Measurements from ENCODE around the gene ALKBH6. TPM values are rescaled to one million over a fixed set of nuclear protein-coding genes. Genes with fewer than 3 reads are reported as not detected.
A peak's percentile ranks its signal among the peaks of the same experiment; 100 is the strongest.

Gene ALKBH6
- total and polyA plus RNA-seq, 2 of the 13 experiments (the other 11 are each of a cell fraction or from before 2014, with no cell fraction given), result 13.7 to 18.1 TPM

- TF ChIP-seq GMEB1 (CRISPR knock-in tag; IDR thresholded peaks at IDR 0.05; ENCODE audit: borderline replicate concordance) (no peak), PHB2 (IDR thresholded peaks at IDR 0.05; ENCODE audit: partially characterized antibody) (no peak), ZNF317 (CRISPR knock-in tag; IDR thresholded peaks at IDR 0.05) (no peak), ZFX (CRISPR knock-in tag; IDR thresholded peaks at IDR 0.05; ENCODE audit: low read depth) (peak; percentile 51), HMGXB4 (CRISPR knock-in tag; IDR thresholded peaks at IDR 0.05; ENCODE audit: borderline replicate concordance in 1 of 2, low read depth in 1 of 2) (peak in 1 of 2 experiments; percentile 26; a peak in 1 of 4 replicates), KDM2A (CRISPR knock-in tag; IDR thresholded peaks at IDR 0.05; ENCODE audit: borderline replicate concordance, low read depth) (peak; percentile 38; the same call in 1 of the 2 replicates), MTA3 (CRISPR knock-in tag; IDR thresholded peaks at IDR 0.05) (no peak), ZBED4 (CRISPR knock-in tag; IDR thresholded peaks at IDR 0.05; ENCODE audit: borderline replicate concordance) (no peak), PATZ1 (CRISPR knock-in tag; IDR thresholded peaks at IDR 0.05) (no peak), ZNF841 (CRISPR knock-in tag; IDR thresholded peaks at IDR 0.05; ENCODE audit: borderline replicate concordance) (no peak), HOXA3 (CRISPR knock-in tag; IDR thresholded peaks at IDR 0.05) (no peak), HNF1B (CRISPR knock-in tag; IDR thresholded peaks at IDR 0.05) (0 out of 2 replicates have a peak, but pooled peaks have one; percentile 39), BHLHE40 (IDR thresholded peaks at IDR 0.05; ENCODE audit: low read length) (no peak), XRCC5 (optimal IDR thresholded peaks at IDR 0.05; ENCODE audit: low read length) (peak; percentile 65)
Observed at GRCh38 chr19:36060430-36060829, 46.4 kb upstream of the ALKBH6 start (continued).

All from HepG2 (cell line).